CD4-positive, alpha-beta T cell (primary cell): ENCODE measurements around the gene CALR. TPM values are rescaled to one million over a fixed set of nuclear protein-coding genes. Genes with fewer than 3 reads are reported as not detected.

ENCODE experiments used
- ATAC-seq: fragments of 200-7000 bp; cut with Tn5 transposase; one replicate; pipeline ENCODE4 v1.10.0; 2022; ENCODE audit warnings: mild to moderate bottlenecking; ENCODE audit not compliant: poor library complexity
- CTCF ChIA-PET: fragments of 350-600 bp; sonication (Branson Sonifier 250); formaldehyde crosslinking; loops from one replicate; lab custom pipeline; 2021; ENCODE audit warnings: antibody characterized with exemption, inconsistent platforms; lab: Charles Lee
- POLR2A ChIA-PET: fragments of 350-600 bp; sonication (Branson Sonifier 250); formaldehyde crosslinking; loops from one replicate; lab custom pipeline; 2021; ENCODE audit warnings: antibody characterized with exemption, inconsistent platforms; lab: Charles Lee
- DNase-seq, 14 experiments: peaks; one replicate each; pipeline ENCODE4 v3.0.0-alpha.2; 2013 to 2020; ENCODE audit warnings: mixed read lengths in 2 of 14
- H3K27ac ChIP-seq, 2 donors: one replicate each; pipeline versions ENCODE4 v1.5.1 to v1.7.0; 2013; ENCODE audit warnings: low read length in 2 of 2, low read depth in 1 of 2, mild to moderate bottlenecking in 1 of 2
- H3K27me3 ChIP-seq, 2 experiments: 1 replicate in 1 of 2; 2 replicates in 1 of 2; pipeline versions ENCODE4 v1.6.1 to v1.7.0; 2013; ENCODE audit warnings: low read length in 2 of 2, control low read depth in 1 of 2, mild to moderate bottlenecking in 1 of 2, moderate library complexity in 1 of 2; ENCODE audit not compliant: insufficient read depth in 2 of 2, control insufficient read depth in 1 of 2
- H3K36me3 ChIP-seq: one replicate; pipeline ENCODE4 v1.6.1; 2013; ENCODE audit warnings: low read length, control low read depth; ENCODE audit not compliant: insufficient read depth
- H3K4me1 ChIP-seq: one replicate; pipeline ENCODE4 v1.6.1; 2013; ENCODE audit warnings: low read length, control low read depth; ENCODE audit not compliant: insufficient read depth
- H3K4me3 ChIP-seq: one replicate; pipeline ENCODE4 v1.5.1; 2013; ENCODE audit warnings: mild to moderate bottlenecking, low read length, moderate library complexity
- H3K9me3 ChIP-seq, 2 experiments: 1 replicate in 1 of 2; 2 replicates in 1 of 2; pipeline versions ENCODE4 v1.6.1 to v1.7.0; 2013; ENCODE audit warnings: low read length in 2 of 2, mild to moderate bottlenecking in 2 of 2, control low read depth in 1 of 2, moderate library complexity in 1 of 2; ENCODE audit not compliant: control insufficient read depth in 1 of 2, insufficient read depth in 1 of 2
- H3K27ac Mint-ChIP-seq: one replicate; pipeline ENCODE4 v1.8.0; 2020; ENCODE audit warnings: mixed read lengths
- H3K27me3 Mint-ChIP-seq: one replicate; pipeline ENCODE4 v1.8.0; 2021; ENCODE audit warnings: mixed read lengths
- H3K36me3 Mint-ChIP-seq: one replicate; pipeline ENCODE4 v1.8.0; 2021; ENCODE audit warnings: low read depth, mixed read lengths
- H3K4me1 Mint-ChIP-seq: one replicate; pipeline ENCODE4 v1.8.0; 2021; ENCODE audit warnings: low read depth, mixed read lengths
- H3K4me3 Mint-ChIP-seq: one replicate; pipeline ENCODE4 v1.8.0; 2020; ENCODE audit warnings: mild to moderate bottlenecking, mixed read lengths
- H3K9me3 Mint-ChIP-seq: one replicate; pipeline ENCODE4 v1.8.0; 2020; ENCODE audit warnings: mixed read lengths
- intact Hi-C, 2 experiments: fragments of 100-400 bp; cut with DNase I in 1 of 2; cut with micrococcal nuclease in 1 of 2; formaldehyde crosslinking; loops; one replicate each; pipeline versions ENCODE4 v1.15.1 to v1.9.0; 2023 to 2025; cut with DNase I, micrococcal nuclease
- total RNA-seq, 174 experiments: library from RNA in 2 of 174; stranded (reverse) in 2 of 174; gene quantifications; one replicate each; pipeline ENCODE4 v1.2.3 and lab custom pipeline; 2021 to 2026
- TF ChIP-seq, protein P1 (sequence below): fragments of 200-600 bp; IDR thresholded peaks from one replicate; pipeline ENCODE4 v1.8.0; 2022; ENCODE audit warnings: antibody characterized with exemption, mild to moderate bottlenecking

Gene CALR
- total RNA-seq, 2 experiments from 2014 or later: 558 to 559 TPM

DNA sequence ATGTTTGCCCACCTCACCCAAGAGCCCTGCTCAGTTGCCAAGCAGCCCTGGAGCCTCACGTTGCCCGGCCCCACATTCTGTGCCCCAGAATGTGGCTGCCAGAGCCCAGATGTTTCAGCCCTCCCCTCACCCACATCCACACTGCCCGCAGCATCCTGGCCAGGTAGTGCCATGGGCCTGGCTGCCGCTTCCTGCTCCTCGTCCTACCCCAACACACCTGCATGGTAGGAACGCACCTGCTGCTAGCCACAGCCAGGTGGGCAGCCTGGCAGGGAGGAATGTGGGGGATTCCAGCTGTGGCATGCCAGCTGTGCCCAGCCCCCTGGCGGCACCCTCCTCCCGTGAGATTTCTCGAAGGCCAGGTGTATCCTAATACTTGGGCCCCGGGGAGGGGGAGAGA is 49.4 kb downstream of the CALR start:
- no peak overlapping the region for H3K4me3 Mint-ChIP-seq
- H3K9me3 Mint-ChIP-seq: no peaks in the 10 kb centered on the region
- intact Hi-C loops: loop anchor here (5.0 to 10.0 kb wide), 2 partner anchors 45 to 47 kb away; no protein-coding TSS in a partner anchor

DNA sequence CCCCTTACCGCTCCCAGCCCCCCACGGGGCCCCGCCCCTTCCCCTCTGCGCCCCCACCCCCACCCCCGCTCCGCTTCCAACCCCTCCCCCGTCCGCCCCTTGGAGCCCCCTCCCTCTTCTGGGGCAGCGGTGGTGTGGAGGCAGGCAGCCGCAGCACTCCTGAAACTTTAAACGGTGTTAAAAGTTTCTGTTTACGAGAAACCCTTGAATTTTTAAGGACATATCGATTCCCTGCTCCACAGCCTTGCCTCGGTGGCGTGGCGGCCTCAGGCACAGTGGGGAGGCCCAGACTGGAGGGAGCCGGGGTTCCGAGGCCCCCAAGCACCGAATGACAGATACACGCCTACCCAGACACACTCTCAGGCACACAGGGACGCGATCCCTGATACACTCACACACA is 52.0 kb downstream of the CALR start:
- TF ChIP-seq, protein P1, sequence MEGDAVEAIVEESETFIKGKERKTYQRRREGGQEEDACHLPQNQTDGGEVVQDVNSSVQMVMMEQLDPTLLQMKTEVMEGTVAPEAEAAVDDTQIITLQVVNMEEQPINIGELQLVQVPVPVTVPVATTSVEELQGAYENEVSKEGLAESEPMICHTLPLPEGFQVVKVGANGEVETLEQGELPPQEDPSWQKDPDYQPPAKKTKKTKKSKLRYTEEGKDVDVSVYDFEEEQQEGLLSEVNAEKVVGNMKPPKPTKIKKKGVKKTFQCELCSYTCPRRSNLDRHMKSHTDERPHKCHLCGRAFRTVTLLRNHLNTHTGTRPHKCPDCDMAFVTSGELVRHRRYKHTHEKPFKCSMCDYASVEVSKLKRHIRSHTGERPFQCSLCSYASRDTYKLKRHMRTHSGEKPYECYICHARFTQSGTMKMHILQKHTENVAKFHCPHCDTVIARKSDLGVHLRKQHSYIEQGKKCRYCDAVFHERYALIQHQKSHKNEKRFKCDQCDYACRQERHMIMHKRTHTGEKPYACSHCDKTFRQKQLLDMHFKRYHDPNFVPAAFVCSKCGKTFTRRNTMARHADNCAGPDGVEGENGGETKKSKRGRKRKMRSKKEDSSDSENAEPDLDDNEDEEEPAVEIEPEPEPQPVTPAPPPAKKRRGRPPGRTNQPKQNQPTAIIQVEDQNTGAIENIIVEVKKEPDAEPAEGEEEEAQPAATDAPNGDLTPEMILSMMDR: no peak
- ChIA-PET POLR2A (no interaction called here), CTCF (no interaction called here)
- Mint-ChIP-seq H3K27me3 (peaks cover 10% of the 10 kb centered on the region), H3K4me1 (peaks cover 6% of the 10 kb centered on the region), H3K4me3 (no peak overlapping the region), H3K27ac (no peak overlapping the region), H3K9me3 (no peaks in the 10 kb centered on the region), H3K36me3 (peaks cover 4% of the 10 kb centered on the region)
- Histone ChIP-seq H3K27ac (no peak overlapping the region), H3K4me3 (no peak overlapping the region), H3K9me3 (no peaks in the 10 kb centered on the region), H3K4me1 (peaks cover 7% of the 10 kb centered on the region), H3K27me3 (peaks cover 0 to 2% of the 10 kb centered on the region in 2 experiments), H3K36me3 (no peaks in the 10 kb centered on the region)
- ATAC-seq: no peak
- intact Hi-C loops: no loop called here
- DNase-seq: no peak

More for the DNA sequence above, 49.4 kb downstream of the CALR start:
- Histone ChIP-seq H3K27ac (no peak overlapping the region), H3K27me3 (peaks cover 0 to 2% of the 10 kb centered on the region in 2 experiments), H3K9me3 (peaks cover 0 to 5% of the 10 kb centered on the region in 2 experiments), H3K36me3 (no peaks in the 10 kb centered on the region), H3K4me1 (peaks cover 13% of the 10 kb centered on the region), H3K4me3 (no peak overlapping the region)
- ChIA-PET POLR2A (no interaction called here), CTCF (no interaction called here)
- H3K36me3 Mint-ChIP-seq: no peaks in the 10 kb centered on the region
- H3K4me1 Mint-ChIP-seq: no peaks in the 10 kb centered on the region
- H3K27ac Mint-ChIP-seq: no peak overlapping the region
- DNase-seq (no peak), ATAC-seq (no peak)
- TF ChIP-seq, protein P1: no peak
- H3K27me3 Mint-ChIP-seq: peaks cover 5% of the 10 kb centered on the region

DNA sequence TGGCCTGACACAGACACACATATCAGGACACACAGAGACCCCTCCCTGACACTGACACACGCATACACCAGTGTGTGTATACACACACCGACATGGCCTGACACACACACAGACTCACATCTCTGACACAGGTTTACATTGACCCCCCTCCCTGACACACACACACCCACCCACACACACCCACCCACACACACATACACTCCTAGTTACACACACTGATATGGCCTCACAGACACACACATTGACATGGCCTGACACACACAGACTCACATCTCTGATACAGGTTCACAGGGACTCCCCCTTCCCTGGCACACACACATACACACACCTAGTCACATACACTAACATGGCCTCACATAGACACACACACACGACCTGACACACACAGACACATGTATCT is 52.4 kb downstream of the CALR start:
- Histone ChIP-seq H3K27me3 (peaks cover 0 to 2% of the 10 kb centered on the region in 2 experiments), H3K4me3 (no peak overlapping the region), H3K4me1 (peaks cover 7% of the 10 kb centered on the region), H3K36me3 (no peaks in the 10 kb centered on the region), H3K27ac (no peak overlapping the region), H3K9me3 (no peaks in the 10 kb centered on the region)
- Mint-ChIP-seq H3K4me3 (no peak overlapping the region), H3K27ac (no peak overlapping the region), H3K4me1 (peaks cover 7% of the 10 kb centered on the region), H3K27me3 (peaks cover 10% of the 10 kb centered on the region), H3K9me3 (no peaks in the 10 kb centered on the region), H3K36me3 (peaks cover 4% of the 10 kb centered on the region)
- ChIA-PET CTCF (no interaction called here), POLR2A (no interaction called here)
- TF ChIP-seq, protein P1: no peak
- no peak for DNase-seq
- ATAC-seq: no peak
- intact Hi-C loops: no loop called here
